Fibroblast of lung (primary cell): ENCODE results near the gene AOAH. TPM values are rescaled to one million over a fixed set of nuclear protein-coding genes. Genes with fewer than 3 reads are reported as not detected.

Experiments
- DNase-seq, 2 donors: peaks; one replicate each; pipeline versions ENCODE4 v3.0.0 to v3.0.0-alpha.2; 2010; ENCODE audit warnings: low read depth in 2 of 2
- H2AFZ ChIP-seq: 2 replicates; pipeline ENCODE4 v1.5.1; 2012; ENCODE audit warnings: low read length, control low read depth, inconsistent platforms
- H3K27ac ChIP-seq: 2 replicates; pipeline ENCODE4 v1.5.1; 2011; ENCODE audit warnings: low read length, control low read depth; ENCODE audit not compliant: insufficient read depth
- H3K27me3 ChIP-seq: 2 replicates; pipeline ENCODE4 v1.5.1; 2011; ENCODE audit warnings: mild to moderate bottlenecking, low read length; ENCODE audit not compliant: control insufficient read depth, insufficient read depth
- H3K36me3 ChIP-seq: 2 replicates; pipeline ENCODE4 v1.5.1; 2011; ENCODE audit warnings: low read length; ENCODE audit not compliant: control insufficient read depth, insufficient read depth
- H3K4me1 ChIP-seq: 2 replicates; pipeline ENCODE4 v1.5.1; 2011; ENCODE audit warnings: low read length; ENCODE audit not compliant: control insufficient read depth, insufficient read depth; ENCODE audit errors: extremely low read depth
- H3K4me2 ChIP-seq: 2 replicates; pipeline ENCODE4 v1.5.1; 2011; ENCODE audit warnings: low read length, control low read depth; ENCODE audit not compliant: insufficient read depth; ENCODE audit errors: extremely low read depth
- H3K4me3 ChIP-seq, 4 experiments: fragments of 200-600 bp in 1 of 4; sonication (generic) in 1 of 4; replicated peaks in 1 of 4; 2 replicates each; pipeline ENCODE4 v1.5.1; 2011 to 2016; ENCODE audit warnings: low read length in 4 of 4, low read depth in 3 of 4, mild to moderate bottlenecking in 3 of 4, control low read depth in 2 of 4, inconsistent platforms in 1 of 4, mixed read lengths in 1 of 4; ENCODE audit not compliant: insufficient read depth in 1 of 4; ENCODE audit errors: control extremely low read depth in 1 of 4
- H3K79me2 ChIP-seq: 2 replicates; pipeline ENCODE4 v1.5.1; 2012; ENCODE audit warnings: mild to moderate bottlenecking, low read length, inconsistent platforms; ENCODE audit not compliant: control insufficient read depth, insufficient read depth
- H3K9ac ChIP-seq: 2 replicates; pipeline ENCODE4 v1.5.1; 2011; ENCODE audit warnings: mild to moderate bottlenecking, low read length, control low read depth; ENCODE audit not compliant: insufficient read depth
- H3K9me3 ChIP-seq: 2 replicates; pipeline ENCODE4 v1.5.1; 2012; ENCODE audit warnings: low read depth, low read length; ENCODE audit not compliant: control insufficient read depth, insufficient read depth
- H4K20me1 ChIP-seq: 2 replicates; pipeline ENCODE4 v1.5.1; 2011; ENCODE audit warnings: low read length; ENCODE audit not compliant: control insufficient read depth, insufficient read depth; ENCODE audit errors: extremely low read depth
- CTCF ChIP-seq, 2 donors: IDR thresholded peaks in 1 of 2; conservative IDR thresholded peaks in 1 of 2; 1 replicate in 1 of 2; 2 replicates in 1 of 2; pipeline ENCODE4 v1.5.1; 2011 to 2012; ENCODE audit warnings: low read length in 2 of 2, control low read depth in 1 of 2, inconsistent platforms in 1 of 2, low read depth in 1 of 2, mild to moderate bottlenecking in 1 of 2
- EZH2 ChIP-seq: IDR thresholded peaks from 2 replicates; pipeline ENCODE4 v1.5.1; 2012; ENCODE audit warnings: low read length, control low read depth, mild to moderate bottlenecking; ENCODE audit errors: missing control alignments
- polyA plus RNA-seq, 2 donors: library from polyadenylated mRNA; depleted of rRNA in 1 of 2; stranded (reverse) in 1 of 2; unstranded in 1 of 2; fragments of >200 nt; gene quantifications; 2 replicates each; pipeline ENCODE4 v1.2.1, GENCODE V29; 2011 to 2012; ENCODE audit warnings: missing spikeins in 1 of 2
- total RNA-seq: library from RNA; depleted of rRNA; stranded (reverse); fragments of >200 nt; gene quantifications from 2 replicates; pipeline ENCODE4 v1.2.1, GENCODE V29; 2014

Gene AOAH
- total and polyA plus RNA-seq, 2 donors (not counting 1 experiment from before 2014, with no cell fraction given) = not detected

- Histone ChIP-seq H3K9ac (no peak overlapping the region), H4K20me1 (no peaks in the 10 kb centered on the region), H2AFZ (no peak overlapping the region), H3K27ac (no peak overlapping the region), H3K4me1 (no peaks in the 10 kb centered on the region), H3K4me3 (no peak overlapping the region), H3K4me2 (no peak overlapping the region), H3K27me3 (no peaks in the 10 kb centered on the region), H3K9me3 (no peaks in the 10 kb centered on the region), H3K79me2 (no peaks in the 10 kb centered on the region), H3K36me3 (no peaks in the 10 kb centered on the region)
- no peak for DNase-seq
- TF ChIP-seq CTCF (conservative IDR thresholded peaks at IDR 0.05 in 1 of 2, IDR thresholded peaks at IDR 0.05 in 1 of 2; ENCODE audit: low read depth in 1 of 2, low read length in 2 of 2) = no peak
- TF ChIP-seq EZH2 = no peak
Measured at GRCh38 chr7:36642010-36642409, 82.3 kb downstream of the AOAH start.

- no peaks in the 10 kb centered on the region for H3K36me3 ChIP-seq
- H3K27me3 ChIP-seq = no peaks in the 10 kb centered on the region
- no peak overlapping the region for H3K9ac ChIP-seq
- H2AFZ ChIP-seq = no peak overlapping the region
- no peak overlapping the region for H3K4me3 ChIP-seq
- H3K79me2 ChIP-seq = no peaks in the 10 kb centered on the region
- H4K20me1 ChIP-seq = no peaks in the 10 kb centered on the region
- no peaks in the 10 kb centered on the region for H3K9me3 ChIP-seq
- H3K27ac ChIP-seq = no peak overlapping the region
- no peak for DNase-seq
- H3K4me2 ChIP-seq = no peak overlapping the region
- H3K4me1 ChIP-seq = no peaks in the 10 kb centered on the region
- TF ChIP-seq CTCF (conservative IDR thresholded peaks at IDR 0.05 in 1 of 2, IDR thresholded peaks at IDR 0.05 in 1 of 2; ENCODE audit: low read depth in 1 of 2, low read length in 2 of 2) (no peak), EZH2 (no peak)
Measured at GRCh38 chr7:36640682-36641081, 83.6 kb downstream of the AOAH start.

GRCh38 chr7:36639826-36640225, 84.5 kb downstream of the AOAH start:
- Histone ChIP-seq H3K4me2 (no peak overlapping the region), H3K9me3 (no peaks in the 10 kb centered on the region), H3K4me1 (no peaks in the 10 kb centered on the region), H3K27ac (no peak overlapping the region), H3K27me3 (no peaks in the 10 kb centered on the region), H3K36me3 (no peaks in the 10 kb centered on the region), H4K20me1 (no peaks in the 10 kb centered on the region), H3K9ac (no peak overlapping the region), H2AFZ (no peak overlapping the region), H3K4me3 (no peak overlapping the region), H3K79me2 (no peaks in the 10 kb centered on the region)
- DNase-seq = no peak
- TF ChIP-seq CTCF (conservative IDR thresholded peaks at IDR 0.05 in 1 of 2, IDR thresholded peaks at IDR 0.05 in 1 of 2; ENCODE audit: low read depth in 1 of 2, low read length in 2 of 2) = no peak
- no peak for TF ChIP-seq EZH2
